ENCODE data around the gene ESM1.

Gene ESM1

GRCh38 chr5:54965806-54966205 lies 19.6 kb downstream of the ESM1 start:
- H3K27ac ChIP-seq (replicated peaks): no peak overlapping the region

GRCh38 chr5:54964405-54964804 lies 21.0 kb downstream of the ESM1 start:
- no peak overlapping the region for H3K27ac ChIP-seq (replicated peaks)
- H3K4me3 ChIP-seq (replicated peaks; ENCODE audit: insufficient read depth, low read length): no peak overlapping the region
- no peak for TF ChIP-seq REST (IDR thresholded peaks at IDR 0.05; ENCODE audit: insufficient replicate concordance, low read depth)
- no peak for TF ChIP-seq GABPA (IDR thresholded peaks at IDR 0.05; ENCODE audit: low read depth)
- no peak for TF ChIP-seq CTCF (IDR thresholded peaks at IDR 0.05; ENCODE audit: insufficient read depth, low read length)
- no peak for TF ChIP-seq SPI1 (IDR thresholded peaks at IDR 0.05; ENCODE audit: borderline replicate concordance, low read depth)
- H3K27me3 ChIP-seq (ENCODE audit: insufficient read depth, poor library complexity, severe bottlenecking): no peaks in the 10 kb centered on the region
- DNase-seq (ENCODE audit: low read depth in 1 of 2, low spot score in 1 of 2): no peak

More at GRCh38 chr5:54965806-54966205, 19.6 kb downstream of the ESM1 start:
- no peak overlapping the region for H3K4me3 ChIP-seq (replicated peaks; ENCODE audit: insufficient read depth, low read length)
- TF ChIP-seq GABPA (IDR thresholded peaks at IDR 0.05; ENCODE audit: low read depth): no peak
- no peak for TF ChIP-seq REST (IDR thresholded peaks at IDR 0.05; ENCODE audit: insufficient replicate concordance, low read depth)
- no peak for TF ChIP-seq SPI1 (IDR thresholded peaks at IDR 0.05; ENCODE audit: borderline replicate concordance, low read depth)
- no peak for TF ChIP-seq CTCF (IDR thresholded peaks at IDR 0.05; ENCODE audit: insufficient read depth, low read length)
- no peak for TF ChIP-seq POLR2AphosphoS5 (IDR thresholded peaks at IDR 0.05; ENCODE audit: low read depth)
- no peaks in the 10 kb centered on the region for H3K27me3 ChIP-seq (ENCODE audit: insufficient read depth, poor library complexity, severe bottlenecking)
- DNase-seq (ENCODE audit: low read depth in 1 of 2, low spot score in 1 of 2): no peak

- Histone ChIP-seq H3K27ac (replicated peaks) (no peak overlapping the region), H3K27me3 (ENCODE audit: insufficient read depth, poor library complexity, severe bottlenecking) (no peaks in the 10 kb centered on the region), H3K4me3 (replicated peaks; ENCODE audit: insufficient read depth, low read length) (no peak overlapping the region)
- no peak for TF ChIP-seq REST (IDR thresholded peaks at IDR 0.05; ENCODE audit: insufficient replicate concordance, low read depth)
- TF ChIP-seq GABPA (IDR thresholded peaks at IDR 0.05; ENCODE audit: low read depth): no peak
- no peak for TF ChIP-seq CTCF (IDR thresholded peaks at IDR 0.05; ENCODE audit: insufficient read depth, low read length)
- TF ChIP-seq SPI1 (IDR thresholded peaks at IDR 0.05; ENCODE audit: borderline replicate concordance, low read depth): no peak
- TF ChIP-seq POLR2AphosphoS5 (IDR thresholded peaks at IDR 0.05; ENCODE audit: low read depth): no peak
- DNase-seq (ENCODE audit: low read depth in 1 of 2, low spot score in 1 of 2): peak in 1 of 2 experiments; percentile 1
Measured at GRCh38 chr5:54959673-54960418, 25.5 kb downstream of the ESM1 start.

Data from HL-60 (cell line).